Esophagus squamous epithelium (tissue), 4 donors: Measurements from ENCODE around the gene SPRING1.

Experiments used
- CTCF ChIP-seq, 6 experiments: fragments of 450-650 bp in 4 of 6; fragments of 200-600 bp in 2 of 6; sonication (generic) in 2 of 6; IDR thresholded peaks; one replicate each; pipeline ENCODE4 v1.5.1; 2016 to 2019; ENCODE audit warnings: antibody characterized with exemption in 6 of 6, mild to moderate bottlenecking in 4 of 6, moderate library complexity in 4 of 6
- POLR2A ChIP-seq, 4 donors: fragments of 450-650 bp; IDR thresholded peaks; one replicate each; pipeline ENCODE4 v1.6.1; 2017; ENCODE audit warnings: antibody characterized with exemption in 4 of 4, mild to moderate bottlenecking in 4 of 4, moderate library complexity in 3 of 4

GRCh38 chr12:116761499-116761898, 23.6 kb upstream of the SPRING1 start:
- TF ChIP-seq CTCF (IDR thresholded peaks at IDR 0.05): no peak
- no peak for TF ChIP-seq POLR2A (IDR thresholded peaks at IDR 0.05)
